GM03348 (cell line): ENCODE results near the gene CROCC2.

Experiments
- DNase-seq: peaks from one replicate; pipeline ENCODE4 v3.0.0; 2012; ENCODE audit warnings: low spot score

The CROCC2 gene

GRCh38 chr2:240906141-240906910, at the start of gene CROCC2:
TSS of gene CROCC2 (plus strand) at chr2:240906336. CDS start at chr2:240906514, 178 bp downstream.
- no peak for DNase-seq

- no peak for DNase-seq
Observed at GRCh38 chr2:240857039-240858008, 48.8 kb upstream of the CROCC2 start.

GRCh38 chr2:240858321-240858720, 47.8 kb upstream of the CROCC2 start:
- DNase-seq: no peak

GRCh38 chr2:240858871-240859270, 47.3 kb upstream of the CROCC2 start:
- no peak for DNase-seq

- no peak for DNase-seq
Observed at GRCh38 chr2:240861547-240861946, 44.6 kb upstream of the CROCC2 start.

- DNase-seq: no peak
Observed at GRCh38 chr2:240864475-240864874, 41.7 kb upstream of the CROCC2 start.

- DNase-seq: no peak
Observed at GRCh38 chr2:240865391-240865790, 40.7 kb upstream of the CROCC2 start.

- no peak for DNase-seq
Observed at GRCh38 chr2:240868286-240869108, 37.6 kb upstream of the CROCC2 start, which contains the start of gene AGXT. TSS of gene AGXT (plus strand) at chr2:240868824. CDS start at chr2:240868866, 42 bp downstream.

GRCh38 chr2:240869109-240869955, 36.8 kb upstream of the CROCC2 start:
- no peak for DNase-seq

GRCh38 chr2:240869956-240870875, 35.9 kb upstream of the CROCC2 start:
- DNase-seq: no peak

GRCh38 chr2:240871071-240871958, 34.8 kb upstream of the CROCC2 start:
- no peak for DNase-seq

GRCh38 chr2:240872317-240873097, 33.6 kb upstream of the CROCC2 start:
- no peak for DNase-seq

GRCh38 chr2:240873098-240873788, 32.9 kb upstream of the CROCC2 start:
- DNase-seq: no peak

- no peak for DNase-seq
Observed at GRCh38 chr2:240873805-240874714, 32.1 kb upstream of the CROCC2 start.

- DNase-seq: no peak
Observed at GRCh38 chr2:240874715-240875227, 31.4 kb upstream of the CROCC2 start.
